SK-N-SH (cell line): ENCODE results near the gene OS9. TPM values are rescaled to one million over a fixed set of nuclear protein-coding genes. Genes with fewer than 3 reads are reported as not detected.

Experiments
- CTCF ChIA-PET: fragments of 300-600, 350-600 bp; formaldehyde crosslinking; extraction: SDS; loops from one replicate; lab custom pipeline; 2021; lab: Yijun Ruan, JAX
- POLR2A ChIA-PET: fragments of 350-600 bp; sonication (Branson Sonifier 250); formaldehyde crosslinking; extraction: SDS; loops from one replicate; lab custom pipeline; 2020; ENCODE audit warnings: antibody characterized with exemption, inconsistent platforms; lab: Yijun Ruan, JAX
- DNase-seq: peaks from one replicate; pipeline ENCODE4 v3.0.0; 2012
- H2AFZ ChIP-seq: fragments of 200-600 bp; sonication (generic); 2 replicates; pipeline ENCODE4 v1.8.1; 2016; ENCODE audit warnings: antibody characterized with exemption, mild to moderate bottlenecking, low read depth
- H3F3A ChIP-seq: fragments of 200-600 bp; sonication (generic); replicated peaks from 2 replicates; pipeline ENCODE3; 2016; ENCODE audit warnings: antibody characterized with exemption, mild to moderate bottlenecking; ENCODE audit not compliant: insufficient read depth
- H3K27ac ChIP-seq, 2 experiments: fragments of 200-500 bp in 1 of 2; fragments of 200-600 bp in 1 of 2; sonication (Bioruptor generic) in 1 of 2; sonication (generic), shearing (Covaris generic) in 1 of 2; 2 replicates each; pipeline versions ENCODE4 v1.5.1 to v1.6.1; 2014 to 2016; ENCODE audit warnings: low read depth in 2 of 2, inconsistent platforms in 1 of 2, low read length in 1 of 2, mild to moderate bottlenecking in 1 of 2, mixed read lengths in 1 of 2
- H3K27me3 ChIP-seq: fragments of 200-600 bp; sonication (generic), shearing (Covaris generic); 2 replicates; pipeline ENCODE4 v1.6.1; 2016; ENCODE audit warnings: mixed run types; ENCODE audit not compliant: insufficient read depth
- H3K36me3 ChIP-seq, 2 experiments: fragments of 200-500 bp in 1 of 2; fragments of 200-600 bp in 1 of 2; sonication (Bioruptor generic) in 1 of 2; sonication (generic) in 1 of 2; replicated peaks in 1 of 2; 2 replicates each; pipeline versions ENCODE3 to v1.5.1; 2014 to 2016; ENCODE audit warnings: low read length in 1 of 2, mild to moderate bottlenecking in 1 of 2; ENCODE audit not compliant: insufficient read depth in 2 of 2, control insufficient read depth in 1 of 2
- H3K4me1 ChIP-seq, 2 experiments: fragments of 200-500 bp in 1 of 2; fragments of 200-600 bp in 1 of 2; sonication (Bioruptor generic) in 1 of 2; sonication (generic), shearing (Covaris generic) in 1 of 2; 2 replicates each; pipeline versions ENCODE4 v1.5.1 to v1.6.1; 2014 to 2016; ENCODE audit warnings: low read depth in 1 of 2, low read length in 1 of 2, mixed run types in 1 of 2; ENCODE audit not compliant: insufficient read depth in 2 of 2, control insufficient read depth in 1 of 2
- H3K4me2 ChIP-seq: fragments of 200-600 bp; sonication (generic), shearing (Covaris generic); 2 replicates; pipeline ENCODE4 v1.6.1; 2017; ENCODE audit warnings: mixed run types
- H3K4me3 ChIP-seq, 2 experiments: fragments of 200-500 bp in 1 of 2; fragments of 200-600 bp in 1 of 2; sonication (Bioruptor generic) in 1 of 2; sonication (generic), shearing (Covaris generic) in 1 of 2; 2 replicates each; pipeline versions ENCODE4 v1.5.1 to v1.8.1; 2014 to 2016; ENCODE audit warnings: low read depth in 2 of 2, inconsistent platforms in 1 of 2, low read length in 1 of 2, mild to moderate bottlenecking in 1 of 2, mixed read lengths in 1 of 2, moderate library complexity in 1 of 2
- H3K79me2 ChIP-seq: fragments of 200-600 bp; sonication (generic); 2 replicates; pipeline ENCODE4 v1.8.1; 2017; ENCODE audit warnings: mild to moderate bottlenecking; ENCODE audit not compliant: insufficient read depth
- H3K9ac ChIP-seq: fragments of 200-600 bp; sonication (generic); 2 replicates; pipeline ENCODE4 v1.6.1; 2017; ENCODE audit warnings: mixed run types
- H3K9me2 ChIP-seq: fragments of 200-600 bp; sonication (generic); 2 replicates; pipeline ENCODE4 v1.6.1; 2017; ENCODE audit warnings: mixed run types
- H3K9me3 ChIP-seq: fragments of 200-600 bp; sonication (generic); 2 replicates; pipeline ENCODE4 v1.6.1; 2017; ENCODE audit warnings: mixed run types, mild to moderate bottlenecking, moderate library complexity
- H4K20me1 ChIP-seq: fragments of 200-600 bp; sonication (generic); 2 replicates; pipeline ENCODE4 v1.6.1; 2017; ENCODE audit warnings: mild to moderate bottlenecking, mixed run types; ENCODE audit not compliant: insufficient read depth
- CHD2 ChIP-seq: fragments of 150-350 bp; IDR thresholded peaks from 2 replicates; pipeline ENCODE4 v1.6.1; 2018; ENCODE audit warnings: low read length; ENCODE audit not compliant: partially characterized antibody
- EZH2phosphoT487 ChIP-seq: fragments of 200-600 bp; sonication (generic); IDR thresholded peaks from 2 replicates; pipeline ENCODE4 v1.6.1; 2017; ENCODE audit warnings: low read depth, mixed run types, mild to moderate bottlenecking, antibody characterized with exemption, moderate library complexity, borderline replicate concordance
- FOSL2 ChIP-seq: IDR thresholded peaks from 2 replicates; pipeline ENCODE4 v1.4.0; 2012; ENCODE audit warnings: low read depth, mild to moderate bottlenecking, moderate library complexity, borderline replicate concordance
- FOXM1 ChIP-seq: IDR thresholded peaks from 2 replicates; pipeline ENCODE4 v1.4.0; 2012; ENCODE audit warnings: low read depth, mild to moderate bottlenecking
- GABPA ChIP-seq: IDR thresholded peaks from 2 replicates; pipeline ENCODE4 v1.4.0; 2012; ENCODE audit warnings: low read depth, mild to moderate bottlenecking
- GATA2 ChIP-seq: sonication (generic); formaldehyde crosslinking; IDR thresholded peaks from 2 replicates; pipeline ENCODE4 v1.5.0; 2020; ENCODE audit warnings: mild to moderate bottlenecking, missing genetic modification reagents
- JUND ChIP-seq: IDR thresholded peaks from 2 replicates; pipeline ENCODE4 v1.4.0; 2012
- NFIC ChIP-seq: IDR thresholded peaks from 2 replicates; pipeline ENCODE4 v1.4.0; 2012; ENCODE audit warnings: borderline replicate concordance
- NRF1 ChIP-seq: IDR thresholded peaks from 2 replicates; pipeline ENCODE4 v1.6.1; 2012; ENCODE audit warnings: low read depth, mild to moderate bottlenecking, low read length
- POLR2AphosphoS5 ChIP-seq: IDR thresholded peaks from 2 replicates; pipeline ENCODE4 v1.6.1; 2012; ENCODE audit warnings: low read depth, low read length
- RAD21 ChIP-seq: IDR thresholded peaks from 2 replicates; pipeline ENCODE4 v1.6.1; 2012; ENCODE audit warnings: mild to moderate bottlenecking, low read length
- RXRA ChIP-seq: IDR thresholded peaks from 2 replicates; pipeline ENCODE4 v1.4.0; 2012; ENCODE audit warnings: low read depth, mild to moderate bottlenecking, borderline replicate concordance
- SIN3A ChIP-seq: IDR thresholded peaks from 2 replicates; pipeline ENCODE4 v1.6.1; 2012; ENCODE audit warnings: low read depth, mild to moderate bottlenecking, low read length, moderate library complexity, borderline replicate concordance
- SMC3 ChIP-seq: IDR thresholded peaks from 2 replicates; pipeline ENCODE4 v1.6.1; 2012; ENCODE audit warnings: low read depth, low read length, improper control_type of control experiment
- TAF1 ChIP-seq: IDR thresholded peaks from 2 replicates; pipeline ENCODE4 v1.6.1; 2012; ENCODE audit warnings: low read depth, mild to moderate bottlenecking, low read length, moderate library complexity, borderline replicate concordance
- TCF12 ChIP-seq: IDR thresholded peaks from 2 replicates; pipeline ENCODE4 v1.4.0; 2012
- WGBS: methylation state at CpG from one replicate; pipeline ENCODE4 v1.1.6; 2017; ENCODE audit warnings: low lambda C conversion rate; 5-methylcytosine and 5-hydroxymethylcytosine counted together
- polyA plus RNA-seq, 3 experiments: library from polyadenylated mRNA; depleted of rRNA; stranded (reverse); fragments of >200 nt; gene quantifications; 2 replicates each; pipeline ENCODE4 v1.2.3, GENCODE V29; 2012
- TF ChIP-seq, protein P1 (sequence below): IDR thresholded peaks from 2 replicates; pipeline ENCODE4 v1.4.0; 2012; ENCODE audit warnings: low read depth, borderline replicate concordance
- TF ChIP-seq, protein P2 (sequence below): IDR thresholded peaks from 2 replicates; pipeline ENCODE4 v1.4.0; 2012; ENCODE audit warnings: low read depth, borderline replicate concordance
- TF ChIP-seq, protein P3 (sequence below): fragments of 150-350 bp; IDR thresholded peaks from 2 replicates; pipeline ENCODE4 v1.6.1; 2016; ENCODE audit warnings: mild to moderate bottlenecking, low read depth, low read length
- TF ChIP-seq, protein P4 (sequence below): IDR thresholded peaks from 2 replicates; pipeline ENCODE4 v1.6.1; 2012; ENCODE audit warnings: mild to moderate bottlenecking, low read depth, low read length, moderate library complexity

Gene OS9, protein sequence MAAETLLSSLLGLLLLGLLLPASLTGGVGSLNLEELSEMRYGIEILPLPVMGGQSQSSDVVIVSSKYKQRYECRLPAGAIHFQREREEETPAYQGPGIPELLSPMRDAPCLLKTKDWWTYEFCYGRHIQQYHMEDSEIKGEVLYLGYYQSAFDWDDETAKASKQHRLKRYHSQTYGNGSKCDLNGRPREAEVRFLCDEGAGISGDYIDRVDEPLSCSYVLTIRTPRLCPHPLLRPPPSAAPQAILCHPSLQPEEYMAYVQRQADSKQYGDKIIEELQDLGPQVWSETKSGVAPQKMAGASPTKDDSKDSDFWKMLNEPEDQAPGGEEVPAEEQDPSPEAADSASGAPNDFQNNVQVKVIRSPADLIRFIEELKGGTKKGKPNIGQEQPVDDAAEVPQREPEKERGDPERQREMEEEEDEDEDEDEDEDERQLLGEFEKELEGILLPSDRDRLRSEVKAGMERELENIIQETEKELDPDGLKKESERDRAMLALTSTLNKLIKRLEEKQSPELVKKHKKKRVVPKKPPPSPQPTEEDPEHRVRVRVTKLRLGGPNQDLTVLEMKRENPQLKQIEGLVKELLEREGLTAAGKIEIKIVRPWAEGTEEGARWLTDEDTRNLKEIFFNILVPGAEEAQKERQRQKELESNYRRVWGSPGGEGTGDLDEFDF
- 280 and 362 TPM in 2 replicates for polyA plus RNA-seq (2012; rRNA removed)
- polyA plus RNA-seq (2012; cell fraction: cytosol; rRNA removed): 176 and 275 TPM in 2 replicates
- polyA plus RNA-seq (2012; cell fraction: nucleus; rRNA removed): 378 and 386 TPM in 2 replicates

DNA sequence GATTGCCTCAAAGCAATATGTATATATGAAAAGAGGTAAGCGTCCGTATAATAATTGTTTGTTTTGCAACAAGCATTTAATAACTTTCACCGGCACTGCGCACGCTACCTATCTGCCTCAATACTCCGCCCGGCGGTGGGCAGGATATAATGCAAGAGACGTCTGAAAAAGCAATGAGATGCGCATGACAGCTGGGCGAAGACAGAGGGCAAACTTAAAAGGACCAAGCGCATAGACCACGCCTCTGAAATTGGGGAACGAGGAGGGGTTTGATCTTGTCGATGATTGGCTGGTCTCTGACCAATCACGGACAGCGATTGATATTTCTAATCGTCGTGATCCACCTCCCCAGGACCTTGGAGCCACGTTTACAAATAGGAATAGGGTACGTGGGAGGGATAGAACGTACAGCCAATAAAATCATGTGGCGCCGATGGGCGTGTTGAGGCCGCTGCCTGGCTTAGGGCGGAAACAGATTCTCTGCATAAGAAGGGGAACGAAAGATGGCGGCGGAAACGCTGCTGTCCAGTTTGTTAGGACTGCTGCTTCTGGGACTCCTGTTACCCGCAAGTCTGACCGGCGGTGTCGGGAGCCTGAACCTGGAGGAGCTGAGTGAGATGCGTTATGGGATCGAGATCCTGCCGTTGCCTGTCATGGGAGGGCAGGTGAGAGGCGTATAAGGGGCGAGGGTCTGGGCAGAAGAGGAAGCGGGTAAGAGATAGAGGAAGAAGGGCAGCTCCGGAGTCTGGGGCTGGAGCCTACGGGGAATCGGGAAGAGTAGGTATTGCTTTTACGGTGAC, at the start of gene OS9:
TSS of gene OS9 (plus strand) at position 474 of the 800 bp plus-strand sequence. CDS start at position 504, 30 bp downstream.
- ChIA-PET POLR2A (interaction anchor here (0.6 to 1.1 kb wide), 3 partner anchors 37 to 361 kb away, joined by 3 read pairs; partner anchors contain the start of gene ARHGEF25), CTCF (interaction anchor here (0.6 to 3.4 kb wide), 18 partner anchors 11 to 231 kb away, joined by 3 to 27 read pairs (median 5); partner anchors contain the start of gene B4GALNT1)
- Histone ChIP-seq H3K9me3 (no peaks in the 10 kb centered on the region), H3K9ac (peak within 1 kb of the TSS; percentile 81), H3K9me2 (no peaks in the 10 kb centered on the region), H4K20me1 (no peaks in the 10 kb centered on the region), H3F3A (peaks cover 13% of the 10 kb centered on the region), H3K36me3 (peaks cover 19 to 20% of the 10 kb centered on the region in 2 experiments), H3K79me2 (peaks cover 14% of the 10 kb centered on the region; the same call in 1 of the 2 replicates), H3K4me3 (peak within 1 kb of the TSS; percentile 90), H2AFZ (peak within 1 kb of the TSS; percentile 98), H3K27me3 (no peaks in the 10 kb centered on the region), H3K27ac (peak within 1 kb of the TSS in 1 of 2 experiments; percentile 59; a peak in 2 of 4 replicates), H3K4me1 (peaks cover 0 to 7% of the 10 kb centered on the region in 2 experiments; a peak in 2 of 4 replicates), H3K4me2 (peak within 1 kb of the TSS; percentile 79)
- 1% methylated on average over 45 of the region's 45 CpGs for WGBS
- peak; percentile 90 for DNase-seq
- TF ChIP-seq SMC3: peak; percentile 35; the same call in 1 of the 2 replicates
- no peak for TF ChIP-seq TCF12
- TF ChIP-seq TAF1: peak; percentile 86
- TF ChIP-seq NFIC: no peak
- peak; percentile 74 for TF ChIP-seq GABPA
- TF ChIP-seq JUND: no peak
- TF ChIP-seq RAD21: peak; percentile 56
- TF ChIP-seq, protein P1, sequence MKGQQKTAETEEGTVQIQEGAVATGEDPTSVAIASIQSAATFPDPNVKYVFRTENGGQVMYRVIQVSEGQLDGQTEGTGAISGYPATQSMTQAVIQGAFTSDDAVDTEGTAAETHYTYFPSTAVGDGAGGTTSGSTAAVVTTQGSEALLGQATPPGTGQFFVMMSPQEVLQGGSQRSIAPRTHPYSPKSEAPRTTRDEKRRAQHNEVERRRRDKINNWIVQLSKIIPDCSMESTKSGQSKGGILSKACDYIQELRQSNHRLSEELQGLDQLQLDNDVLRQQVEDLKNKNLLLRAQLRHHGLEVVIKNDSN: no peak
- TF ChIP-seq NRF1: peak; percentile 89
- no peak for TF ChIP-seq EZH2phosphoT487
- TF ChIP-seq, protein P2, sequence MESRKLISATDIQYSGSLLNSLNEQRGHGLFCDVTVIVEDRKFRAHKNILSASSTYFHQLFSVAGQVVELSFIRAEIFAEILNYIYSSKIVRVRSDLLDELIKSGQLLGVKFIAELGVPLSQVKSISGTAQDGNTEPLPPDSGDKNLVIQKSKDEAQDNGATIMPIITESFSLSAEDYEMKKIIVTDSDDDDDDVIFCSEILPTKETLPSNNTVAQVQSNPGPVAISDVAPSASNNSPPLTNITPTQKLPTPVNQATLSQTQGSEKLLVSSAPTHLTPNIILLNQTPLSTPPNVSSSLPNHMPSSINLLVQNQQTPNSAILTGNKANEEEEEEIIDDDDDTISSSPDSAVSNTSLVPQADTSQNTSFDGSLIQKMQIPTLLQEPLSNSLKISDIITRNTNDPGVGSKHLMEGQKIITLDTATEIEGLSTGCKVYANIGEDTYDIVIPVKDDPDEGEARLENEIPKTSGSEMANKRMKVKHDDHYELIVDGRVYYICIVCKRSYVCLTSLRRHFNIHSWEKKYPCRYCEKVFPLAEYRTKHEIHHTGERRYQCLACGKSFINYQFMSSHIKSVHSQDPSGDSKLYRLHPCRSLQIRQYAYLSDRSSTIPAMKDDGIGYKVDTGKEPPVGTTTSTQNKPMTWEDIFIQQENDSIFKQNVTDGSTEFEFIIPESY: no peak
- no peak for TF ChIP-seq FOSL2
- TF ChIP-seq, protein P3, sequence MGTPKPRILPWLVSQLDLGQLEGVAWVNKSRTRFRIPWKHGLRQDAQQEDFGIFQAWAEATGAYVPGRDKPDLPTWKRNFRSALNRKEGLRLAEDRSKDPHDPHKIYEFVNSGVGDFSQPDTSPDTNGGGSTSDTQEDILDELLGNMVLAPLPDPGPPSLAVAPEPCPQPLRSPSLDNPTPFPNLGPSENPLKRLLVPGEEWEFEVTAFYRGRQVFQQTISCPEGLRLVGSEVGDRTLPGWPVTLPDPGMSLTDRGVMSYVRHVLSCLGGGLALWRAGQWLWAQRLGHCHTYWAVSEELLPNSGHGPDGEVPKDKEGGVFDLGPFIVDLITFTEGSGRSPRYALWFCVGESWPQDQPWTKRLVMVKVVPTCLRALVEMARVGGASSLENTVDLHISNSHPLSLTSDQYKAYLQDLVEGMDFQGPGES: peak; percentile 83
- peak; percentile 82 for TF ChIP-seq POLR2AphosphoS5
- TF ChIP-seq CHD2: peak; percentile 90
- TF ChIP-seq SIN3A: peak; percentile 72; the same call in 1 of the 2 replicates
- no peak for TF ChIP-seq RXRA
- no peak for TF ChIP-seq GATA2 (CRISPR knock-in tag)
- TF ChIP-seq, protein P4, sequence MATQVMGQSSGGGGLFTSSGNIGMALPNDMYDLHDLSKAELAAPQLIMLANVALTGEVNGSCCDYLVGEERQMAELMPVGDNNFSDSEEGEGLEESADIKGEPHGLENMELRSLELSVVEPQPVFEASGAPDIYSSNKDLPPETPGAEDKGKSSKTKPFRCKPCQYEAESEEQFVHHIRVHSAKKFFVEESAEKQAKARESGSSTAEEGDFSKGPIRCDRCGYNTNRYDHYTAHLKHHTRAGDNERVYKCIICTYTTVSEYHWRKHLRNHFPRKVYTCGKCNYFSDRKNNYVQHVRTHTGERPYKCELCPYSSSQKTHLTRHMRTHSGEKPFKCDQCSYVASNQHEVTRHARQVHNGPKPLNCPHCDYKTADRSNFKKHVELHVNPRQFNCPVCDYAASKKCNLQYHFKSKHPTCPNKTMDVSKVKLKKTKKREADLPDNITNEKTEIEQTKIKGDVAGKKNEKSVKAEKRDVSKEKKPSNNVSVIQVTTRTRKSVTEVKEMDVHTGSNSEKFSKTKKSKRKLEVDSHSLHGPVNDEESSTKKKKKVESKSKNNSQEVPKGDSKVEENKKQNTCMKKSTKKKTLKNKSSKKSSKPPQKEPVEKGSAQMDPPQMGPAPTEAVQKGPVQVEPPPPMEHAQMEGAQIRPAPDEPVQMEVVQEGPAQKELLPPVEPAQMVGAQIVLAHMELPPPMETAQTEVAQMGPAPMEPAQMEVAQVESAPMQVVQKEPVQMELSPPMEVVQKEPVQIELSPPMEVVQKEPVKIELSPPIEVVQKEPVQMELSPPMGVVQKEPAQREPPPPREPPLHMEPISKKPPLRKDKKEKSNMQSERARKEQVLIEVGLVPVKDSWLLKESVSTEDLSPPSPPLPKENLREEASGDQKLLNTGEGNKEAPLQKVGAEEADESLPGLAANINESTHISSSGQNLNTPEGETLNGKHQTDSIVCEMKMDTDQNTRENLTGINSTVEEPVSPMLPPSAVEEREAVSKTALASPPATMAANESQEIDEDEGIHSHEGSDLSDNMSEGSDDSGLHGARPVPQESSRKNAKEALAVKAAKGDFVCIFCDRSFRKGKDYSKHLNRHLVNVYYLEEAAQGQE: peak; percentile 72
- no peak for TF ChIP-seq FOXM1
